Vagina (tissue), 2 donors: Measurements from ENCODE around the gene EIF5A. TPM values are rescaled to one million over a fixed set of nuclear protein-coding genes. Genes with fewer than 3 reads are reported as not detected.

Experiments
- DNase-seq, 2 donors: peaks; one replicate each; pipeline ENCODE4 v3.0.0-alpha.2; 2017; ENCODE audit errors: extremely low spot score in 2 of 2
- H3K27ac ChIP-seq: fragments of 200-600 bp; sonication (generic); one replicate; pipeline ENCODE4 v1.5.1; 2019
- H3K27me3 ChIP-seq: fragments of 200-600 bp; sonication (generic); one replicate; pipeline ENCODE4 v1.5.1; 2019
- H3K36me3 ChIP-seq, 2 donors: fragments of 200-600 bp; sonication (generic); one replicate each; pipeline ENCODE4 v1.5.1; 2017 to 2019
- H3K4me1 ChIP-seq: fragments of 200-600 bp; sonication (generic); one replicate; pipeline ENCODE4 v1.5.1; 2019
- H3K4me3 ChIP-seq, 2 donors: fragments of 200-600 bp; sonication (generic); 1 replicate in 1 of 2; 2 replicates in 1 of 2; pipeline ENCODE4 v1.5.1; 2016 to 2019
- H3K9me3 ChIP-seq: fragments of 200-600 bp; sonication (generic); one replicate; pipeline ENCODE4 v1.5.1; 2019
- CTCF ChIP-seq, 3 experiments: fragments of 450-650 bp in 2 of 3; fragments of 200-600 bp in 1 of 3; sonication (generic) in 1 of 3; IDR thresholded peaks; one replicate each; pipeline ENCODE4 v1.5.1; 2017 to 2019; ENCODE audit warnings: antibody characterized with exemption in 3 of 3, mild to moderate bottlenecking in 2 of 3, moderate library complexity in 2 of 3
- POLR2A ChIP-seq, 2 donors: fragments of 450-650 bp; IDR thresholded peaks; one replicate each; pipeline ENCODE4 v1.6.1; 2017; ENCODE audit warnings: antibody characterized with exemption in 2 of 2, mild to moderate bottlenecking in 2 of 2, moderate library complexity in 2 of 2
- POLR2AphosphoS5 ChIP-seq, 2 donors: sonication (generic); formaldehyde crosslinking; IDR thresholded peaks; one replicate each; pipeline ENCODE4 v1.9.0; 2017; ENCODE audit warnings: antibody characterized with exemption in 2 of 2, mild to moderate bottlenecking in 2 of 2, low read depth in 1 of 2; ENCODE audit not compliant: insufficient read depth in 1 of 2
- intact Hi-C: fragments of 100-400 bp; cut with DNase I; formaldehyde crosslinking; loops from one replicate; pipeline ENCODE4 v1.15.1; 2023
- total RNA-seq: library from RNA; depleted of rRNA; stranded (reverse); fragments of >200 nt; gene quantifications from one replicate; pipeline ENCODE4 v1.2.3, GENCODE V29; 2016

Gene EIF5A
- total RNA-seq, 1 donor from 2014 or later: 238 TPM

- TF ChIP-seq POLR2A (IDR thresholded peaks at IDR 0.05): no peak
- no peak for TF ChIP-seq CTCF (IDR thresholded peaks at IDR 0.05)
- no peak for TF ChIP-seq POLR2AphosphoS5 (IDR thresholded peaks at IDR 0.05; ENCODE audit: insufficient read depth in 1 of 2, low read depth in 1 of 2)
- intact Hi-C loops: loop anchor here (5.0 kb wide), 1 partner anchor 35 kb away; no protein-coding TSS in a partner anchor
- H3K9me3 ChIP-seq: no peaks in the 10 kb centered on the region
- peaks cover 15% of the 10 kb centered on the region for H3K4me1 ChIP-seq
- H3K4me3 ChIP-seq: no peak overlapping the region
- no peaks in the 10 kb centered on the region for H3K36me3 ChIP-seq
- H3K27me3 ChIP-seq: no peaks in the 10 kb centered on the region
- DNase-seq: no peak
- H3K27ac ChIP-seq: no peak overlapping the region
Observed at GRCh38 chr17:7346761-7347614, 39.6 kb downstream of the EIF5A start.

- intact Hi-C loops: loop anchor here (5.0 kb wide), 1 partner anchor 36 kb away; no protein-coding TSS in a partner anchor
- Histone ChIP-seq H3K9me3 (no peaks in the 10 kb centered on the region), H3K27ac (no peak overlapping the region), H3K27me3 (no peaks in the 10 kb centered on the region), H3K4me1 (peaks cover 20% of the 10 kb centered on the region), H3K36me3 (no peaks in the 10 kb centered on the region), H3K4me3 (no peak overlapping the region)
- TF ChIP-seq CTCF (IDR thresholded peaks at IDR 0.05) (no peak), POLR2A (IDR thresholded peaks at IDR 0.05) (no peak), POLR2AphosphoS5 (IDR thresholded peaks at IDR 0.05; ENCODE audit: insufficient read depth in 1 of 2, low read depth in 1 of 2) (peak in 1 of 2 donors; percentile 12)
- no peak for DNase-seq
Observed at GRCh38 chr17:7347630-7348477, 40.4 kb downstream of the EIF5A start.

- no peak for DNase-seq
- H3K4me1 ChIP-seq: peaks cover 28% of the 10 kb centered on the region
- H3K9me3 ChIP-seq: no peaks in the 10 kb centered on the region
- no peaks in the 10 kb centered on the region for H3K36me3 ChIP-seq
- intact Hi-C loops: loop anchor here (5.0 kb wide), 1 partner anchor 36 kb away; no protein-coding TSS in a partner anchor
- H3K4me3 ChIP-seq: no peak overlapping the region
- no peaks in the 10 kb centered on the region for H3K27me3 ChIP-seq
- no peak overlapping the region for H3K27ac ChIP-seq
- no peak for TF ChIP-seq CTCF (IDR thresholded peaks at IDR 0.05)
- no peak for TF ChIP-seq POLR2A (IDR thresholded peaks at IDR 0.05)
- no peak for TF ChIP-seq POLR2AphosphoS5 (IDR thresholded peaks at IDR 0.05; ENCODE audit: insufficient read depth in 1 of 2, low read depth in 1 of 2)
Observed at GRCh38 chr17:7348478-7349242, 41.2 kb downstream of the EIF5A start.

GRCh38 chr17:7351665-7352502, 44.5 kb downstream of the EIF5A start, which contains the start of gene KCTD11:
Gene KCTD11, plus strand, starts transcription at chr17:7352162.
- H3K4me3 ChIP-seq: peak within 1 kb of the TSS; percentile 87 to 99
- H3K36me3 ChIP-seq: no peaks in the 10 kb centered on the region
- H3K27me3 ChIP-seq: no peaks in the 10 kb centered on the region
- TF ChIP-seq POLR2A (IDR thresholded peaks at IDR 0.05) (peak in 1 of 2 donors; percentile 47), CTCF (IDR thresholded peaks at IDR 0.05) (peak in 2 of 3 experiments; percentile 10), POLR2AphosphoS5 (IDR thresholded peaks at IDR 0.05; ENCODE audit: insufficient read depth in 1 of 2, low read depth in 1 of 2) (peak in 1 of 2 donors; percentile 81)
- intact Hi-C loops: loop anchor here (5.0 to 10.0 kb wide), 4 partner anchors 55 to 213 kb away; partner anchors contain the start of genes FGF11, NLGN2, POLR2A and SENP3
- H3K9me3 ChIP-seq: no peaks in the 10 kb centered on the region
- DNase-seq: no peak
- peaks cover 52% of the 10 kb centered on the region for H3K4me1 ChIP-seq
- H3K27ac ChIP-seq: peak within 1 kb of the TSS; percentile 96
